ENCODE data around the gene ZNF85.

- TF ChIP-seq EP300 (IDR thresholded peaks at IDR 0.05) (no peak), POLR2A (IDR thresholded peaks at IDR 0.05) (no peak), POLR2AphosphoS5 (IDR thresholded peaks at IDR 0.05) (peak in 1 of 3 donors; percentile 37)
- TF ChIP-seq, protein P1, sequence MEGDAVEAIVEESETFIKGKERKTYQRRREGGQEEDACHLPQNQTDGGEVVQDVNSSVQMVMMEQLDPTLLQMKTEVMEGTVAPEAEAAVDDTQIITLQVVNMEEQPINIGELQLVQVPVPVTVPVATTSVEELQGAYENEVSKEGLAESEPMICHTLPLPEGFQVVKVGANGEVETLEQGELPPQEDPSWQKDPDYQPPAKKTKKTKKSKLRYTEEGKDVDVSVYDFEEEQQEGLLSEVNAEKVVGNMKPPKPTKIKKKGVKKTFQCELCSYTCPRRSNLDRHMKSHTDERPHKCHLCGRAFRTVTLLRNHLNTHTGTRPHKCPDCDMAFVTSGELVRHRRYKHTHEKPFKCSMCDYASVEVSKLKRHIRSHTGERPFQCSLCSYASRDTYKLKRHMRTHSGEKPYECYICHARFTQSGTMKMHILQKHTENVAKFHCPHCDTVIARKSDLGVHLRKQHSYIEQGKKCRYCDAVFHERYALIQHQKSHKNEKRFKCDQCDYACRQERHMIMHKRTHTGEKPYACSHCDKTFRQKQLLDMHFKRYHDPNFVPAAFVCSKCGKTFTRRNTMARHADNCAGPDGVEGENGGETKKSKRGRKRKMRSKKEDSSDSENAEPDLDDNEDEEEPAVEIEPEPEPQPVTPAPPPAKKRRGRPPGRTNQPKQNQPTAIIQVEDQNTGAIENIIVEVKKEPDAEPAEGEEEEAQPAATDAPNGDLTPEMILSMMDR (IDR thresholded peaks at IDR 0.05) = no peak
Measured at GRCh38 chr19:20923077-20923871, at the start of gene ZNF85.

Data from suprapubic skin (tissue), 4 donors.